Glutamatergic neuron (in vitro differentiated cells): ENCODE measurements around the gene DMC1. TPM values are rescaled to one million over a fixed set of nuclear protein-coding genes. Genes with fewer than 3 reads are reported as not detected.
"Not testable (repeated sequence)": the region's sequence is repeated elsewhere in the genome, so short reads cannot be mapped to it uniquely, and the experiment has no call there.

Experiments used
- DNase-seq: peaks from one replicate; pipeline ENCODE4 v3.0.0; 2022
- H3K27ac Mint-ChIP-seq: one replicate; pipeline ENCODE4 v1.8.0; 2020; ENCODE audit warnings: mild to moderate bottlenecking, mixed read lengths, inconsistent platforms; ENCODE audit not compliant: unreplicated experiment
- H3K27me3 Mint-ChIP-seq: one replicate; pipeline ENCODE4 v1.8.0; 2020; ENCODE audit warnings: mild to moderate bottlenecking, moderate library complexity, mixed read lengths, inconsistent platforms; ENCODE audit not compliant: unreplicated experiment
- H3K36me3 Mint-ChIP-seq: one replicate; pipeline ENCODE4 v1.8.0; 2020; ENCODE audit warnings: mild to moderate bottlenecking, mixed read lengths, inconsistent platforms; ENCODE audit not compliant: unreplicated experiment
- H3K4me1 Mint-ChIP-seq: one replicate; pipeline ENCODE4 v1.8.0; 2020; ENCODE audit warnings: mild to moderate bottlenecking, low read depth, mixed read lengths, inconsistent platforms; ENCODE audit not compliant: unreplicated experiment
- H3K4me3 Mint-ChIP-seq: one replicate; pipeline ENCODE4 v1.8.0; 2020; ENCODE audit warnings: mild to moderate bottlenecking, mixed read lengths, inconsistent platforms; ENCODE audit not compliant: unreplicated experiment
- H3K9me3 Mint-ChIP-seq: one replicate; pipeline ENCODE4 v1.8.0; 2020; ENCODE audit warnings: mild to moderate bottlenecking, moderate library complexity, mixed read lengths, inconsistent platforms; ENCODE audit not compliant: unreplicated experiment
- long read RNA-seq: library from polyadenylated mRNA; unstranded; transcript quantifications from one replicate; pipeline ENCODE4 v2.0.0, GENCODE V29; 2020; ENCODE audit not compliant: unreplicated experiment
- total RNA-seq: library from RNA; stranded (reverse); fragmentation: NEBNext Ultra II Directional; extraction: Animal tissue kit (Norgen Biotek cat#: 25700); gene quantifications from one replicate; pipeline ENCODE4 v1.2.1, GENCODE V29; 2021; ENCODE audit not compliant: unreplicated experiment
- TF ChIP-seq, protein P1 (sequence below): fragments of 200-600 bp; sonication (generic); IDR thresholded peaks from one replicate; pipeline ENCODE4 v1.5.0; 2021; ENCODE audit not compliant: partially characterized antibody, unreplicated experiment

Gene DMC1, protein sequence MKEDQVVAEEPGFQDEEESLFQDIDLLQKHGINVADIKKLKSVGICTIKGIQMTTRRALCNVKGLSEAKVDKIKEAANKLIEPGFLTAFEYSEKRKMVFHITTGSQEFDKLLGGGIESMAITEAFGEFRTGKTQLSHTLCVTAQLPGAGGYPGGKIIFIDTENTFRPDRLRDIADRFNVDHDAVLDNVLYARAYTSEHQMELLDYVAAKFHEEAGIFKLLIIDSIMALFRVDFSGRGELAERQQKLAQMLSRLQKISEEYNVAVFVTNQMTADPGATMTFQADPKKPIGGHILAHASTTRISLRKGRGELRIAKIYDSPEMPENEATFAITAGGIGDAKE
- total RNA-seq: 4.2 TPM
- long read RNA-seq: 0 reads

DNA sequence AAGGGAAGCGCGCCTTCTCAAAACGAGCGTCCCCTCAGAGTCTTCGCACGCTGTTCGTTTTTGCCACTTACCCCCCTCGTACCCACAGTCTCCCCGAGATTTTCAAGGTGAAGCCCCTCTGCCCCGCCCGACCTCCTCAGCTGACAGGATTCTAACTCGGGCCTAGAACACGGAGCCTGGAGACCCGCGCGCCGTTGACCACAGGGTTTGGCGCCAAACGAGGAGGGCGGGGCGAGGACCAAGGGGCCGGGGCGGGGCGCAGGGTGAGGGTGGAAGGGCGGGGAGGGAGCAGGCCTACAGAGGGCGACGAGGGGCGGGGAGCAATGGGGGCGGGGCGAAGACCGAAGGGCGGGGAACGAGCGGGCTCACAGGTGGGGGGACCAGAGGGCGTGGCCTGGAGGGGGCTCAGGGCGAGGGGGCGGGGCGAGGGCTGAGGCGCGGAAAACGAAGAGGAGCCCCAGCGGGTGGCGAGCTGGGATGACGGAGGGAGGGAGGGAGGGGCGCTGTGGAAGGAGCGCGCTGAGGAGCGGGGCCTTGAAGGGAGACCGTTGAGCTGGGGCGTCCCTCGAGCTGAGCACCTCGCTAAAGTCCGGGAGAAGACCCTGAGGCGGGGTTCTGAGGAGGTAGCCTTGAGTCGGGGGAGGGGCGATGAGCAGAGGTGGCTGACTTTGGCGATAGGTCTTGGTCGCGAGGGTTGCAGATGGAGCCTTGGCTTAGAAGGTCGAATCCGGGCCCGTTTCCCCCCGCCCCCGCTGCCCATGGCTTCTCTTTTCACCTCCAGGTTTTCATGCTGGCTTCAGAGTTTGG is at the start of gene DMC1:
TSS of gene DMC1 (minus strand) at position 212 of the 807 bp plus-strand sequence. CDS start 1,927 bp downstream, outside the sequence.
- peaks cover 9% of the 10 kb centered on the region for H3K4me1 Mint-ChIP-seq
- peaks cover 2% of the 10 kb centered on the region for H3K9me3 Mint-ChIP-seq
- TF ChIP-seq, protein P1, sequence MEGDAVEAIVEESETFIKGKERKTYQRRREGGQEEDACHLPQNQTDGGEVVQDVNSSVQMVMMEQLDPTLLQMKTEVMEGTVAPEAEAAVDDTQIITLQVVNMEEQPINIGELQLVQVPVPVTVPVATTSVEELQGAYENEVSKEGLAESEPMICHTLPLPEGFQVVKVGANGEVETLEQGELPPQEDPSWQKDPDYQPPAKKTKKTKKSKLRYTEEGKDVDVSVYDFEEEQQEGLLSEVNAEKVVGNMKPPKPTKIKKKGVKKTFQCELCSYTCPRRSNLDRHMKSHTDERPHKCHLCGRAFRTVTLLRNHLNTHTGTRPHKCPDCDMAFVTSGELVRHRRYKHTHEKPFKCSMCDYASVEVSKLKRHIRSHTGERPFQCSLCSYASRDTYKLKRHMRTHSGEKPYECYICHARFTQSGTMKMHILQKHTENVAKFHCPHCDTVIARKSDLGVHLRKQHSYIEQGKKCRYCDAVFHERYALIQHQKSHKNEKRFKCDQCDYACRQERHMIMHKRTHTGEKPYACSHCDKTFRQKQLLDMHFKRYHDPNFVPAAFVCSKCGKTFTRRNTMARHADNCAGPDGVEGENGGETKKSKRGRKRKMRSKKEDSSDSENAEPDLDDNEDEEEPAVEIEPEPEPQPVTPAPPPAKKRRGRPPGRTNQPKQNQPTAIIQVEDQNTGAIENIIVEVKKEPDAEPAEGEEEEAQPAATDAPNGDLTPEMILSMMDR: no peak
- no peaks in the 10 kb centered on the region for H3K36me3 Mint-ChIP-seq
- peak within 1 kb of the TSS; percentile 83 for H3K4me3 Mint-ChIP-seq
- DNase-seq: peak; percentile 97
- H3K27me3 Mint-ChIP-seq: no peaks in the 10 kb centered on the region
- peak within 1 kb of the TSS; percentile 18 for H3K27ac Mint-ChIP-seq

DNA sequence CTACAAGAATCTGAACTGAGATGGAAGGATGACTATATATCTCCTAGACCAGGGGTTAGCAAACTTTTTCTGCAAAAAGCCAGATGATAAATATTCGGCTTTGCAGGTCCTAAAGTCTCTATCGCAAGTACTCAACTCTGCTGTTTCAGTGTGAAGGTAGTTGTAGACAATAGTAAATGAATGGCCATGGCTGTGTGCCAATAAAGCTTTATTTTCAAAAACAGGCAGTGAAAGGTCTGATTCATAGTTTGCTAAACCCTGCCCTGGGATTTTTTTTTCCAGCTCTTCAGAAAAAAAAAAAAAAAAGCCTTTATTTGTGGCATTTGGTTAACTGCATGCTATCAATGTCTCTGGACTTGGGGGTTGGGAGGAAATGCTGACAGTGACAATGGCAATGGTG is 48.7 kb upstream of the DMC1 start:
- Mint-ChIP-seq H3K27ac (no peak overlapping the region), H3K4me3 (no peak overlapping the region), H3K36me3 (peaks cover 28% of the 10 kb centered on the region), H3K27me3 (peaks cover 2% of the 10 kb centered on the region), H3K9me3 (peaks cover 6% of the 10 kb centered on the region), H3K4me1 (peaks cover 10% of the 10 kb centered on the region)
- TF ChIP-seq, protein P1: no peak
- no peak for DNase-seq

DNA sequence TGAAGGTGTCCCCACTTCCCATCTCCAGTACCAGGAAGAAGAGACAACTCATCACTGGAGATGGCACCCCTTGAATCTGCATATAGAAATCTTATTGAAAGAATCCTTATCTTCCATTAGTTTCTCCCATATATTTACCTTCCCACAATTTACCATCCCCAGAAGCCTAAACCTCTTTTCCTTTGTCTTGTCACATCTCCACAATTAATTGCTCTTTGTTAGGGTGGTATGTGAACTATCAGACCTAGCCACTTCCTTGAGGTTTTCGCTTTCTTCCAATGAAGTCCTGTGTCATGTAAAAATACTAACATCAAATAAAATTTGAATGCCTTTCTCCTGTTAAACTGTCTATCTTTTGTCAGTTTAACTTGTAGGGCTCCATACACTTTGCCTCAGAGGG is 48.3 kb upstream of the DMC1 start:
- Mint-ChIP-seq H3K36me3 (peaks cover 28% of the 10 kb centered on the region), H3K9me3 (peaks cover 6% of the 10 kb centered on the region), H3K27ac (no peak overlapping the region), H3K27me3 (peaks cover 2% of the 10 kb centered on the region), H3K4me1 (peaks cover 10% of the 10 kb centered on the region), H3K4me3 (no peak overlapping the region)
- DNase-seq: no peak
- TF ChIP-seq, protein P1: no peak

DNA sequence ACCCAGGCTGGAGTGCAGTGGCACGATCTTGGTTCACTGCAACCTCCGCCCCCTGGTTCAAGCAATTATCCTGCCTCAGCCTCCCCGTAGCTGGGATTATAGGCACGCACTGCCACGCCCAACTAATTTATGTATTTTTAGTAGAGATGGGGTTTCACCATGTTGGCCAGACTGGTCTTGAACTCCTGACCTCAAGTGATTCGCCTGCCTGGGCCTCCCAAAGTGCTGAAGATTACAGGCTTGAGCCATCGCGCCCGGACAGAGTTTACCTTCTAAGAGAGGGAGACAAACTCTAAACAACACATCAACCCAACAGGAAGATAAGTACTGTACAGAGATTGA is 45.1 kb upstream of the DMC1 start:
- not testable (repeated sequence) for H3K4me3 Mint-ChIP-seq, H3K27ac Mint-ChIP-seq, H3K4me1 Mint-ChIP-seq, H3K27me3 Mint-ChIP-seq, H3K9me3 Mint-ChIP-seq, DNase-seq
- H3K36me3 Mint-ChIP-seq: peaks cover 28% of the 10 kb centered on the region

DNA sequence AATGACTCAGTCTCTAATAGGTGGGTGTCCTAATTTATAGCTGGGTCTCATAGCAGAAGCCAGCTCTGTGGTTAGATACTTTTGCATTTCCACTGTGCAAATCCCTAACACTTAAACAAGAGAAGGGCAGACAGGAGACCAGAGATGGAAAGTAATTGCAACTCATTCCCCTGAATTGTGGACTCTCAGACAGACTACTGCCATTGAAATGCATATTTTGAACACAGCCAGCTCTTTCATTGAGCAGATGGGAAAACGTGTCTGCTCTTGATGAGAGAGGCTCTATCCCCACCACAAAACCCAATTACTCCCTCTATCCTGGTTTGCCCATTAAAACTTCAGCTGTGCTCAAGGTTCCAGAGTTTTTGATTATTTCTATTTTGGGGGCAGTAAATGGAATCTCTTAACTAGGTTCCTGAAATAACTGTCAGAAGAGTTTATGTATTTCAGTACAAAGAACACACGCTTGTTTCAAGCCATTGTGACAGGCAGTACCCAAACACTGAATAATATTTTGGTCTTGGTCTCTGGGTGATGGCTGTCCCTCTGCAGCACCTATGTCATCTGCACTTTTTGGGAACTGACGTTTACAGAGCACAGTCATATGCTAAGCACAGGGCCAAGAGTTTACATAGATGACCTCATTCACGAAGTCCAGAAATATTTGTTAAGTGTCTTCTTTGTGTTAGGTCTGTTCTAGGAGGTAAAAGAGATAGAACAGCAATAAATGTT is 44.5 kb upstream of the DMC1 start:
- peaks cover 10% of the 10 kb centered on the region for H3K4me1 Mint-ChIP-seq
- H3K9me3 Mint-ChIP-seq: peaks cover 4% of the 10 kb centered on the region
- no peak overlapping the region for H3K27ac Mint-ChIP-seq
- TF ChIP-seq, protein P1: no peak
- no peak overlapping the region for H3K4me3 Mint-ChIP-seq
- no peak for DNase-seq
- peaks cover 2% of the 10 kb centered on the region for H3K27me3 Mint-ChIP-seq
- H3K36me3 Mint-ChIP-seq: peaks cover 25% of the 10 kb centered on the region
